GM12874 (cell line): ENCODE data around the gene ARHGEF40.

ENCODE experiments used
- CTCF ChIP-seq: IDR thresholded peaks from 2 replicates; pipeline ENCODE4 v1.5.1; 2011; ENCODE audit warnings: low read depth, mild to moderate bottlenecking, control low read depth, low read length, moderate library complexity; ENCODE audit not compliant: insufficient read depth

The ARHGEF40 gene

GRCh38 chr14:21108791-21109190 lies 38.7 kb downstream of the ARHGEF40 start:
- TF ChIP-seq CTCF, result no peak

- no peak for TF ChIP-seq CTCF
Observed at GRCh38 chr14:21109377-21110138, 39.5 kb downstream of the ARHGEF40 start.

- no peak for TF ChIP-seq CTCF
Observed at GRCh38 chr14:21112255-21112654, 42.2 kb downstream of the ARHGEF40 start.

- TF ChIP-seq CTCF, result no peak
Observed at GRCh38 chr14:21113369-21113768, 43.3 kb downstream of the ARHGEF40 start.

GRCh38 chr14:21118933-21119332 lies 48.8 kb downstream of the ARHGEF40 start:
- no peak for TF ChIP-seq CTCF

GRCh38 chr14:21120686-21121085 lies 50.6 kb downstream of the ARHGEF40 start:
- no peak for TF ChIP-seq CTCF

- no peak for TF ChIP-seq CTCF
Observed at GRCh38 chr14:21121122-21121521, 51.0 kb downstream of the ARHGEF40 start.
